ENCODE results near the gene UBL4A.

Gene UBL4A

DNA sequence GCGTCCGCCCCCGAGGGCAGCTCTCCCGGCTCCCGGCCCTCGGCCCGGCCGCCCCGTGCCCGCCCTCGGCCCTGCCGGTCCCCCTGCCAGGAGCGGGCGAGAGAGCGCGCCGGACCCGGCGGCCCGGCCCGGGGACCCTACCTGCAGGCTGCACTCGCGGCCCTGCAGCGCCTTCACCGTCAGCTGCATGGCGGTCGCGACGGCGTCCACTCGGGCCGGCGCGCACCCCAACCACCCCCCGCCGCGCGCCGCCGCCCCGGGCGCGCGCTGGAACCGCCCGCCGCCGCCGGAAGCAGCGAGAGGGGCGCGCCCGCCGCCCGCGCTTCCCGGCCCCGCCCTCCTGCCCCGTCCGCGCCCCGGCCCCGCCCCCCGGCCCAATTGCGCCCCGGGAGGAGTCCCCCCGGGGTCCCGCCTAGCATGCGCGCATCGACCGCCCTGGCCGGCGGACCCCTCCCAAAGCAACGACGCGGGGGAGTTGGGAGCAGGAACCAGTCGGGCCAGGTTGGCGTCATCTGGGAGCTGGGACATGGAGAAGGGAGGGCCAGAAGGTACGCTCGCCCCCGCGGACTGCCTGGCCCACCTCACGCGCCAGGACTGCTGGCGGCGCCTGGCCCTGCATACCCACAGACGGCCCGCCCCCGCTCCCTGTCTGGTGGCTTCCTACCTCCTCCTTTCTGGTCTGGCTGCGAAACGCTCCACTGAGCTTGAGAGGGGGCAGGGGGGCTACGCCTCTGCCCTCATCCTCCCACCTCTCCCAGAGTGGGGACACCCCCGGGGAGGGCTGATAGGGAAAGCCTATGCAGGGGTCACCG is at the start of gene UBL4A:
UBL4A (minus strand) TSS at position 220 of the 812 bp plus-strand sequence; CDS start at position 189, 31 bp downstream.
- peak; percentile 58 for DNase-seq (ENCODE audit: low read depth)

DNA sequence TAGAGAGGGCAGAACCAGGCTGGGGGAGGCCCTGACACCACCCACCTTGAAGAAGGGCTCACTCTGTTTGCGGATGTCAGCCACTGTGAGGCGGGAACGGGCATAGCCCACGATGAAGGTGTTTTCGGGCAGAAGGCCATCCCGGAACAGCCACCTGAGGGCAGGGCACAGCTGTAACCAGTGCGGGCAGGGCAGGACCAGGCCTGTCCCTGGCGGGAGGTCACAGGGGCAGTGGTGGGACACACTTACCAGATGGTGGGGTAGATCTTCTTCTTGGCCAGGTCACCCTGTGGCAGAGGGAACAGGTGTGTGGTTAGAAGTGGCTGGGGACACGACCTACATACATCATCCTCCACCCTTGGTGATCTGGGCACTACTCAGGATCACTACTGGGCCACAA is 49.5 kb upstream of the UBL4A start:
- DNase-seq (ENCODE audit: low read depth): no peak

DNA sequence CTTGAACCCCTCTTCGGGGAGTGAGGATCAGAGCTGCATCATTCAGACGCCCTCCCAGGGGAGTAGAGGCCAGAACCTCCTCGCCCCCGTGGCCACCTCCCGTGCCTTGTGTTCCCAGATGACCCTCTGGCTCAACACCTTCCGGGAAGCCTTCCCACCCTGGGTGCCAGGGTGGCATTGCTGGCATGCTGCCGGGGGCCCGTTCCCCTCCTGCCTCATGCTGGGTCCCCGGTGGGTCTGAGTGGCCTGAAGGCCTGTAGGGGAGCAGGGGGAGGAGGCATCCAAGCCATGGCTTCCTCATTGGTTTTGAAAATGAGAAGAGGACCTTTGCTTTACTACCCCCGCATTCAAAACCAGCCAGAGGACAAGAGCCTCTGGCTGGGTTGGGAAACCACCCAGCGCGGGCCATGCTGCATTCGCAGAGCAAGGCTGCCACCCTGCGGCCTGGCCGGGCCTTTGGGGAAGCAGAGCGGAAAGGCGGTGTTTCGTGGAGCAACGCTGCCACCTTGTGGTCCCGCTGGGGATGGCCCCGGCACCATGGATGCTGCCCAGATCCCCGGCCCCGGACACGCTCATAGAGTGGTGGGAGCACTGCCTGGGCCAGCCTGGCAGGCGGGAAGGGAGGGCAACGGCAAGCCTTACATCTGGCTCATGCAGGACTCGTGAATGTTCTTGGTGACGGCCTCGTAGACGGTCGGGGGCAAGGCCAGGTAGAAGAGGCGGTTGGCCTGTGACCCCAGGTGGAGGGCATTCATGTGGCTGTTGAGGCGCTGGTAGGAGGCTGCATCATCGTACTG is 48.3 kb upstream of the UBL4A start:
- DNase-seq (ENCODE audit: low read depth): peak; percentile 86

GRCh38 chrX:154532690-154533089 is 46.3 kb upstream of the UBL4A start:
- no peak for DNase-seq (ENCODE audit: low read depth)

DNA sequence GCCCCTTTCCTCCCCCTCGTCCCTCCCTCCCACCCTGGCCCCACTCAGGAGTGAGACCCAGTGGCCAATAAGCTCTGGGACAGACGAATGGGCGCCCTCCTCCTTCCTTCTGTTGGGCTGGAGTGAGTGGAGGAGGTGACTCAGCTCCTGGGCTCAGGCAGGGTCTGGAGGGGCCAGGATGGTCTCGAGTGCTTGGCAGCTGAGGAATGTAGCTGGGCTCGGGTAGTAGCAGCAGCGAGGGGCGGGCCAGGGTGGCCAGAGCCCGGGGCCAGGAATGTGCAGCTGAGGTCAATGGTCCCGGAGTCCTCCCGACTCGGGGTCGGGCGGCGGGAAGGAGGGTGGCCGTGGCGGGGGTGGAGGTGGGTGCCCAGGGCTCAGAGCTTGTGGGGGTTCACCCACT is 45.2 kb upstream of the UBL4A start:
- peak; percentile 80 for DNase-seq (ENCODE audit: low read depth)

- DNase-seq (ENCODE audit: low read depth): no peak
Measured at GRCh38 chrX:154530286-154530685, 43.9 kb upstream of the UBL4A start.

DNA sequence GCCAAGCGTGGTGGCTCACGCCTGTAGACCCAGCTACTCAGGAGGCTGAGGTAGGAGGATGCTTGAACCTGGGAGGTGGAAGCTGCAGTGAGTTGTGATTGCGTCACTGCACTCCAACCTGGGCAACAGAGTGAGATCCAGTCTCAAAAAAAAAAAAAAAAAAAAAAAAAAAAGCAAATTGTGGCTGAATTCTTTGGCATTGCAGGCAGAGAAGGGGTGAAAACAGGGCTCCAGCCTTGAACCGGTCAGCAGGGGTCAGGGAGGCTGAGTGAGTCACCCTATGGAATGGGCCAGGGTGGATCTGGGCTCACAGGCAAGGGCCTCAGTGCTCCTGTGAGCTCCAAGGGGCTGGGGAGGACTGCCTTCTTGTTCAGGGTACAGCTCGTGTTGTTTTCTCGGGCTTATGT is 42.8 kb upstream of the UBL4A start:
- peak; percentile 62 for DNase-seq (ENCODE audit: low read depth)

DNA sequence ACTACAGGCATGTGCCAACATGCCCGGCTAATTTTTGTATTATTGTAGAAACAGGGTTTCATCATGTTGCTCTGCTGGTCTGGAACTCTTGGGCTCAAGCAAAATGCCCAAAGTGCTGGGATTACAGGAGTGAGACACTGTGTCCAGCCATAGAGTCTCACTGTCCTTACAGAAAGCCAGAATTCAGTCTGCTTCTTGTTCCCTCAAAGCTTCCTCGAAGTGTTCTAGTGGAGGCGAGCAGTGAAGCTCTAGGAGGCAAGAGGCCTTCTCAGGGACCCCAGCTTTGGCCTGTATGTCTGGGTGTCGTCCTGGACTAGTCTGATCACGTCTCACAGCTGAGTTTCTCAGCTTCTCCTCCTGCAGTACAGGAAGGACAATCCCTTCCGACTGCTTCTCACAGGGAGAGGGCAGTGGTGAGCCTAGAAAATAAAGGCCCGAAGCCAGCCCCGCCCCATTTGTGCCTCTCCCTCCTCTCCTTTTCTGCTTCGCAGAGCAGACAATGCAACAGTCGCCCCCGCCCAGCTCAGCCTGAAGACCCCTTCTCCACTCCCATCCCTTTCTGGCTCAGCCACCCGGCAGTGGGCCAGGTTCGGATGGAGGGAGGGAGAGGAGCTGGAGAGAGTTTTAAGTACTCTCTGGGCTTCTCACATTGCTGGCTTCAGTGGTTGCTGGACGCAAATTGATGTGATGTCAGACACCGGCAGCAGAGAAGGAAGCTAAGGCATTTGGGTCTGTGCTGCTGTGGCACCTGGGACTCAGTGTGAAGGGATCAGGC is 40.7 kb upstream of the UBL4A start:
- DNase-seq (ENCODE audit: low read depth): peak; percentile 76

DNA sequence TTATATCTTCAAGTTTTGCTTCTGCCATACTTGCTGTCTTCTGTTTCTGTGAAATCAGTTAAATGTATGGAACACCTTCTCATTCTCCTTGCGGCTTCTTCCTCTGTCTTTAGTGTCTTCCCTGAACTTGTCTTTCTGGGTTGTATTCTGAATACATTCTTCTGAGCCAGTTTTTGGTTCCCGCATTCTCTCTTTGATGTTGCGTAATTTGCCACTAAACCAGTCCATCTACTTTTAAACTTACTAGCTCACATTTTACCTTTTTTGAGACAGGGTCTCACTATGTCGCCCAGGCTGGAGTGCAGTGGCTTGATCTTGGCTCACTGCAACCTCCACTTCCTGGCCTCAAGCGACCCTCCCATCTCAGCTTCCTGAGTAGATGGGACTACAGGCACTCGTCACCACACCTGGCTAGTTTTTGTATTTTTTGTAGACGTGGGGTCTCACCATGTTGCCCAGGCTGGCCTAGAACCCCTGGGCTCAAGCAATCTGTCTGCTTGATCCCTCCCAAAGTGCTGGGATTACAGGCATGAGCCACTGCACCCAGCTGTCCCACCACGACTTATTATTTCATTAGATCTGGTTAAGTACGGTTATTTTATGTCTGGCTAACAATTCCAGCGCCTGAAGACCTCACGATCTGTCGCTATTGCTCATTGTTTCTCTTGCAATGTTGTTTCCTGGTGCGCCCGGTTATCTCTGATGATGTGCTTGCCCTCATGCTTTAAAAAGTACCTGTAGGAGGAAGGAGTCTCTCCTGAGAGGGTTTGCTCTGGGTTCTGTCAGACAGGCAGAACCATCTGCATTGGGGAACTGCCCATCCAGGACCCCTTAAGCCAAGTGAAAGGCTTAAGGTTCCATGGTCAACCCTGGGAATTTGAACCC is 39.4 kb upstream of the UBL4A start:
- no peak for DNase-seq (ENCODE audit: low read depth)

DNA sequence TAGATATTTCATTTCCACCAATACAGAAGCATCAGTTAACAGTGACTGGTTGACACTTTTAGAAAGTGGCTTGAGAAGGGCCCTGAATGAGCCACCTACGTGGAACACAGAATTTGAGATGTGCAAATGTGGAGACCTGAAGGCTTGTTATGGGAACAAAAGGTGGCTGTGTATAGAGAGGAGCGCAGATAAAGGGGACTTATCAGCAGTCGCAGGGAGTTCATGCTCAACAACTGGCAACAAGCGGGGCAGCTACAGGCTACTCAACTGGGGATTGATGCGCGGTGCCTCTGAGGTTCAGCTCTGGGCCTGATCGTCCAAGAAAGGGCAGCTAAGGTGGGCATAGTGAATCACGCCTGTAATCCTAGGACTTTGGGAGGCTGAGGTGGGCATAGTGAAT is 33.0 kb upstream of the UBL4A start:
- no peak for DNase-seq (ENCODE audit: low read depth)

GRCh38 chrX:154517101-154517781 is 30.8 kb upstream of the UBL4A start:
- DNase-seq (ENCODE audit: low read depth): no peak

DNA sequence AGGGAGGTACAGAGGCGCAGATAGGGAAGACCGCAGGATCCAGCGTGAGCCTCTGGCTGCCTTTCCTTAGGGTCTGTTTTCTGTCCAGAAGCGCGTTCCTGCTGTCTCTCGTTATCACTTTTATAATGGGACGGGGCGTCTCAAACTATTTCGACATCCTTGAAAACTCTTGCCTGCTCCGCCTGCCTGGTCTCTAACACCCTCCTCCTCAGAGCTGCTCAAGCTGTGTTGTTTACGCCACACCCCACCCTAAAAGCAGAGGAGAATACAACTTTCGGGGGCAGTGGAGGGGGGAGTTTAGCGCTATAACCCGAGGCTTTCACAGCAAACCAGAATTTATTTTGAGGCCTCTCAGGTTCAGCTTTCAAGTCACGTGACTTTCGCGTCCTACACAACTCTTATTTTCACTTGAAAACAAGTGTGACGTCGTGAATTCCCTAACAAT is 30.3 kb upstream of the UBL4A start:
- DNase-seq (ENCODE audit: low read depth): peak; percentile 31

- DNase-seq (ENCODE audit: low read depth): peak; percentile 86
Measured at GRCh38 chrX:154515966-154516655, 29.7 kb upstream of the UBL4A start, which contains the start of gene FAM3A. TSS of gene FAM3A (minus strand) at chrX:154516232. CDS start at chrX:154515772, 460 bp downstream.

GRCh38 chrX:154515090-154515965 is 28.9 kb upstream of the UBL4A start:
- peak; percentile 22 for DNase-seq (ENCODE audit: low read depth)

DNA sequence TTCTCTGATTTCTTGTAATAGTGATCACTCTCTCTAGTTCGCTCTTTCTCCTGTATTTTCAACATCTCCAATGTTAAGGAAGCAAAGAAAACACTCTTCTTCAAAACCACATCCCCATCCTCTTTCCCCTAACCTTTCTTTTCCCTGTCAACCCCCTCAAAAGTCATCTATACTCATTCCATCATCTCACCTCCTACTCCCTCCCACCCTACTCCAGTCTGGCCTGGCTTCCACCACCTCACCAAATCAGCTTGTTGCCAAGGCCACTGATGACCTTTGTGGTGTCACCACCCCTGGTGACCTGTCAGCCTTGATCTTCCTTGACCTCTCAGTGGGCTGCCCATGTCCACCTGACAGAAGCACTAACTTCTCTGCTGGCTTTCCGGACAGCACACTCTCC is 27.3 kb upstream of the UBL4A start:
- no peak for DNase-seq (ENCODE audit: low read depth)

- DNase-seq (ENCODE audit: low read depth): no peak
Measured at GRCh38 chrX:154512879-154513553, 26.6 kb upstream of the UBL4A start.

DNA sequence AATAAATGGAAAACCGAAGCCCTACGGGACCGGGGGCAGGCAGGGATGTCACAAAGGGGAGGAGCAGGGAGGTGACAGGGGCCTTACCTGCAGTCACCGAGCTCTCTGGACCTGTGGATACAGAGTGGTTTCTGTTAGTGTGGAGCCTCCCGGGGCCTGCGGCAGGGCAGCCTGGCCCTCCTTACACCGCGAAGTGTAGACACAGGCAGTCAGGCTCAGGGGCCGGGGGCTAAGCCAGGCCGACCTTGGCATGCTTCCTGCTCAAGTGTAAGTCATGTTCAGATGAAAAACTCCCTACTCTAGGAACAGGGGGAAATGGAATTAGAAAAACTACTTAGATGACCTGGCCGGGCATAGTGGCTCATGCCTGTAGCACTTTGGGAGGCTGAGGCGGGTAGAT is 25.3 kb upstream of the UBL4A start:
- no peak for DNase-seq (ENCODE audit: low read depth)

GRCh38 chrX:154509455-154509854 is 23.0 kb upstream of the UBL4A start:
- no peak for DNase-seq (ENCODE audit: low read depth)

DNA sequence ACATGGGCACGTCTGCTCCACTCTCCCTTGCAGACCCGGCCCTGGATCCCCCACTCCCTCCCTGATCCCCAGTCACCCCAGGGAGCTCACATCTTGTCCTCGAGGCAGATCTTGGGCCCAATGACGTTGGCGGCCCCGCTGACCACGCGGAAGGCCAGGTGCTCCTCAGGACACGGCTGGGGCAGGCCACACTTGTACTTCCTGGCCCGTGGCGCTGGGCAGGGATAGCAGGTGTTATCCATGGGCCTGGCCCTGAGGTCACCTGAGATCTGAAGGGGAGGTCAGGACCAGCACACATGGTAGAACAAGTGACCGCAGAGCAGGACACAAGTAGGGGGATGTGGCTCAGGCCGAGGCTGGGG is 21.9 kb upstream of the UBL4A start:
- DNase-seq (ENCODE audit: low read depth): no peak

Data from ELR (cell line).